Fibroblast of pulmonary artery (primary cell): ENCODE results near the gene BNC2.

Experiments
- DNase-seq: peaks from one replicate; pipeline ENCODE4 v3.0.0-alpha.2; 2010; ENCODE audit warnings: low read depth
- H3K4me3 ChIP-seq: replicated peaks from 2 replicates; pipeline ENCODE4 v1.5.1; 2011; ENCODE audit warnings: low read depth, mild to moderate bottlenecking, control low read depth, low read length, moderate library complexity
- TF ChIP-seq, protein P1 (sequence below): IDR thresholded peaks from 2 replicates; pipeline ENCODE4 v1.5.1; 2011; ENCODE audit warnings: mild to moderate bottlenecking, control low read depth, low read length, inconsistent platforms; ENCODE audit errors: missing control alignments

Gene BNC2

DNA sequence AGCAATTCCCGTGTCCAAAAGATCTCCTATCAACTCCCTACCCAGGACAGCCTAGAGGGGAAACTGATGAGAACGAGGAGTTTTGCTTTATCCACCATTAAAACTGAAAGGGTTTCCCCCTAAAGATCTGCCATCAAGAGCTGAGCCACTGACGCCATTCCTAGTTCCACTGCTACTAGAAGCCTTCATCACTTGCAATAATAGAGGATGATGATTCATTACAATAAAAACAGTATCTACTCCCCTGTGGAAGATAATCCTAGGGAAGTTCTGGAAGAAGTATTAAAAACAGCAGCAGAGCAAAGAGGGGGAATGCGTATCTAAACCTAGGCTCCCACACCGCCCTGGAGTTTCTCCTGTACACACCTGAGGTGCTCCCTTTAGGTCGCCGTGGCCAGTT, 394.5 kb downstream of the BNC2 start:
- TF ChIP-seq, protein P1, sequence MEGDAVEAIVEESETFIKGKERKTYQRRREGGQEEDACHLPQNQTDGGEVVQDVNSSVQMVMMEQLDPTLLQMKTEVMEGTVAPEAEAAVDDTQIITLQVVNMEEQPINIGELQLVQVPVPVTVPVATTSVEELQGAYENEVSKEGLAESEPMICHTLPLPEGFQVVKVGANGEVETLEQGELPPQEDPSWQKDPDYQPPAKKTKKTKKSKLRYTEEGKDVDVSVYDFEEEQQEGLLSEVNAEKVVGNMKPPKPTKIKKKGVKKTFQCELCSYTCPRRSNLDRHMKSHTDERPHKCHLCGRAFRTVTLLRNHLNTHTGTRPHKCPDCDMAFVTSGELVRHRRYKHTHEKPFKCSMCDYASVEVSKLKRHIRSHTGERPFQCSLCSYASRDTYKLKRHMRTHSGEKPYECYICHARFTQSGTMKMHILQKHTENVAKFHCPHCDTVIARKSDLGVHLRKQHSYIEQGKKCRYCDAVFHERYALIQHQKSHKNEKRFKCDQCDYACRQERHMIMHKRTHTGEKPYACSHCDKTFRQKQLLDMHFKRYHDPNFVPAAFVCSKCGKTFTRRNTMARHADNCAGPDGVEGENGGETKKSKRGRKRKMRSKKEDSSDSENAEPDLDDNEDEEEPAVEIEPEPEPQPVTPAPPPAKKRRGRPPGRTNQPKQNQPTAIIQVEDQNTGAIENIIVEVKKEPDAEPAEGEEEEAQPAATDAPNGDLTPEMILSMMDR: no peak
- H3K4me3 ChIP-seq: no peak overlapping the region
- DNase-seq: no peak

DNA sequence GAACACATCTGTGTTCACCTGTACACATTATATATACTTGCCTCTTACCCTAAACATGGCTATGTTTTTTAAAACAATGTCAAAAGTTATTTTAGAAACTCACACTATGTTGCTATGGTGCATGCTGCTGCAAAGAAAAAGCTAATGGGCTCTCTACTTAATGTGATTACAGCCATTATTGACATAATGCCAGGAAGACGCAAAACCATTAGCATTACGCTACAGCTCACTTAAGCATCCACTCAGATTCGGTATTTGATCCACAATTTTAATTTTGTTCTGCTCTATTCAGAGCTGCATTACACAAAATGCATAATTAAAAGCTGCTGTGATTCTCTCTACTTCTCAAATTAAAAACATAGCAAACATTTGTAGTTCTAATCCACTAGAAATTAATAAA, 395.2 kb downstream of the BNC2 start:
- TF ChIP-seq, protein P1: no peak
- no peak for DNase-seq

DNA sequence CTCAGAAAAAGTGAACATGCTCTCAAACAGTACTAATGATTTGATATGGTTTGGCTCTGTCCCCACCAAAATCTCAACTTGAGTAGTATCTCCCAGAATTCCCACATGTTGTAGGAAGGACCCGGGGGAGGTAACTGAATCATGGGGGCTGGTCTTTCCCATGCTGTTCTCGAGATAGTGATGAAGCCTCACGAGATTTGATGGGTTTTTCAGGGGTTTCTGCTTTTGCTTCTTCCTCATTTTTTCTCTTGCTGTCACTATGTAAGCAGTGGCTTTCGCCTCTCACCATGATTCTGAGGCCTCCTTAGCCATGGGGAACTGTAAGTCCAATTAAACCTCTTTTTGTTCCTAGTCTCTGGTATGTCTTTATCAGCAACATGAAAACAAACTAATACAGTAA, 401.3 kb downstream of the BNC2 start:
- no peak for DNase-seq
- TF ChIP-seq, protein P1: no peak
- no peak overlapping the region for H3K4me3 ChIP-seq

More for the DNA sequence above, 395.2 kb downstream of the BNC2 start:
- no peak overlapping the region for H3K4me3 ChIP-seq

DNA sequence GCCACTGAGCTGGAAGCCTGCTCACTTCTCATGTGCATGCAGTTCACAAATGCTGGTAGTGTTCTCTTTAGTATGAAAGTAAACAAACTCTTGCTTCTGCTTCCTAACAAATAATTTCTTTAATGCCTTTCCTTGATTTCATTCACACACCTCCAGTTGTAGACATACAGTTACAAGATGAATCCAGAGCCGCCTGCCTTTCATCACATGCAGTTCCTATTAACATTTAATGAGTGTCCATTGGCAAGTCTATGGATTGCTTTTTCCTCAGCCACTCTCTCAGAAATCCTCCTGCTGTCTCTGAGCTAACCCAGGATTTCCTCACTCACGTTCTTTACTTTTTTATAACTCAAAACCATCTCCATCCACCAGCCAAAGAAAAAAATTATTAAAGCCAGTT, 408.6 kb downstream of the BNC2 start:
- TF ChIP-seq, protein P1: no peak
- no peak for DNase-seq
- no peak overlapping the region for H3K4me3 ChIP-seq

DNA sequence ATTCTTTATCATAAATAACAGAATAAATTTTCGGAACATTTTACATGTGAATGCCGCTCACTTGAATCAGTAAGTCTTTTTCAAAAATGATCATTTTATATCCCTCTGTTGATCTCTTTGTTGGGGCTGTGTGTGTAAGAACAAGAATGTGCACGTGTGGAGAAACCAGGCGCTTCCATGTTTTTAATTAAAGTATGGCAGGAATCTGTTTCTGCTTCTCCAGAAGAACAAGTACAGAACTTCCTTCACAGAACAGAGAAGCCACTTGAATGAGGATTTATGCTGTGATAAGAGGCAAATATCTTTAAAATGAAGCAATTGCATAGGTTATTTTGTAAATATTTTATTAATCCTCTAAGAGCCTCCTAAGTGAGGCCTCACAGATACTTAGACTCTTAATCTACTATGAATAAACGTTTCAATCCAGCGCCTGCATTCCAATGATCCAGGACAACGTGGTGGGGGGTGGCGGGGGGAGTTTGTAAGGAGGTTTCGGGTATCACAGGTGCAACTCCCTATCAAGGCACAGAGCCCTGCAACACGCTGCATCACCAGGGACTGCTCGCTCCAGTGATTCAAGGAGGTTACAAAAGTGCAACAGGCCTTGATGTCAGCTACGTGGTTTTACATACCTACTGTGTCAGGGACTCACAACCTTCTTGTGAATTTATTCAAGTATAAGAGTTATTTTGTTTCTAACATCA, 409.2 kb downstream of the BNC2 start:
- no peak overlapping the region for H3K4me3 ChIP-seq
- TF ChIP-seq, protein P1: no peak
- no peak for DNase-seq

DNA sequence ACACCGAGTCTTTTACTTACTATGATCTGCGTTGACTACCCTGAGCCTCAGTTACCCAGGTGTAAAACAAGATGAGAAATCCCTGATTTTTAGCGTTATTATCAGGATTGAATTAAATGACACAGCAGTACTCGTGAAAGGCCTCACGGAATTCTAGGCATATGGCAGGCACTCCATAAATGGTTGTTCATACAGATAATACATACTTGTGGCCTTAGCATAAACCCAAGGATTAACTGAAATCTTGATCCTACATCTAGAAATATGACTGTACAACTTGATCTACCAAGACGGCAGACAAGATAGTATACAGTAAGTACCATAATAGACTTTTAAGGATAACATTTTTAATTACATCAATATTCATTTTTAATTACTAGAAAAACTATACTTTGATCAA, 409.8 kb downstream of the BNC2 start:
- DNase-seq: no peak

More for the DNA sequence above, 409.8 kb downstream of the BNC2 start:
- H3K4me3 ChIP-seq: no peak overlapping the region
- TF ChIP-seq, protein P1: no peak
